ENCODE data around the gene GRIK1.

DNA sequence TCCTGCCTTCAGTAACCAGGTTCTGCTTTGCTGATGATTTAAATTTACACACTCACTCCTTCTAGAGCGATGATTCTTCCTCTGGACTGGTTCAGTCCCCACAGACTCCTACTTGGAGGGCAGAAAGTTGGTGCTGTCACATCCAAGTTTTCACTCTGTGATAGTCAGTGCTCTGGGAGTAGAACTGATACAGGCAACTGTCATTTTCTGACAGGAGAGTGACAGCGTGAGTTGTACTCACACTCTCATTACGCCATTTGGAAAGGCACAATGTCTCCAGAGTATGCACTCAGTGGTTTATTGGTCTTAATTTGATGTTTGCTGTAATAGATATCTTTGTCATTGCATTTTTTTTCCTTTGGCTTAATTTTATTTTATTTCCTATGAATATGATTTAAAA, 96.0 kb downstream of the GRIK1 start:
- TF ChIP-seq, protein P1, sequence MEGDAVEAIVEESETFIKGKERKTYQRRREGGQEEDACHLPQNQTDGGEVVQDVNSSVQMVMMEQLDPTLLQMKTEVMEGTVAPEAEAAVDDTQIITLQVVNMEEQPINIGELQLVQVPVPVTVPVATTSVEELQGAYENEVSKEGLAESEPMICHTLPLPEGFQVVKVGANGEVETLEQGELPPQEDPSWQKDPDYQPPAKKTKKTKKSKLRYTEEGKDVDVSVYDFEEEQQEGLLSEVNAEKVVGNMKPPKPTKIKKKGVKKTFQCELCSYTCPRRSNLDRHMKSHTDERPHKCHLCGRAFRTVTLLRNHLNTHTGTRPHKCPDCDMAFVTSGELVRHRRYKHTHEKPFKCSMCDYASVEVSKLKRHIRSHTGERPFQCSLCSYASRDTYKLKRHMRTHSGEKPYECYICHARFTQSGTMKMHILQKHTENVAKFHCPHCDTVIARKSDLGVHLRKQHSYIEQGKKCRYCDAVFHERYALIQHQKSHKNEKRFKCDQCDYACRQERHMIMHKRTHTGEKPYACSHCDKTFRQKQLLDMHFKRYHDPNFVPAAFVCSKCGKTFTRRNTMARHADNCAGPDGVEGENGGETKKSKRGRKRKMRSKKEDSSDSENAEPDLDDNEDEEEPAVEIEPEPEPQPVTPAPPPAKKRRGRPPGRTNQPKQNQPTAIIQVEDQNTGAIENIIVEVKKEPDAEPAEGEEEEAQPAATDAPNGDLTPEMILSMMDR (conservative IDR thresholded peaks at IDR 0.05; ENCODE audit: low read length) = no peak
- no peak for TF ChIP-seq EZH2phosphoT487 (IDR thresholded peaks at IDR 0.05; ENCODE audit: borderline replicate concordance)

Measured in Loucy (cell line).